Measurements from ENCODE around the gene KCTD12.

Gene KCTD12

GRCh38 chr13:76894401-76895110 is 8.4 kb upstream of the KCTD12 start:
- H3K36me3 ChIP-seq (replicated peaks; ENCODE audit: low read depth, low read length) = no peaks in the 10 kb centered on the region
- no peaks in the 10 kb centered on the region for H3K9me3 ChIP-seq (ENCODE audit: insufficient read depth, low read length)
- H3K4me1 ChIP-seq (ENCODE audit: low read length) = 0 out of 2 replicates have a peak, but pooled peaks cover 3% of the 10 kb centered on the region
- no peak overlapping the region for H3K9ac ChIP-seq (ENCODE audit: low read length)
- H3K79me2 ChIP-seq (ENCODE audit: low read length) = no peaks in the 10 kb centered on the region
- H3K4me2 ChIP-seq (ENCODE audit: low read length) = no peak overlapping the region
- TF ChIP-seq, protein P1, sequence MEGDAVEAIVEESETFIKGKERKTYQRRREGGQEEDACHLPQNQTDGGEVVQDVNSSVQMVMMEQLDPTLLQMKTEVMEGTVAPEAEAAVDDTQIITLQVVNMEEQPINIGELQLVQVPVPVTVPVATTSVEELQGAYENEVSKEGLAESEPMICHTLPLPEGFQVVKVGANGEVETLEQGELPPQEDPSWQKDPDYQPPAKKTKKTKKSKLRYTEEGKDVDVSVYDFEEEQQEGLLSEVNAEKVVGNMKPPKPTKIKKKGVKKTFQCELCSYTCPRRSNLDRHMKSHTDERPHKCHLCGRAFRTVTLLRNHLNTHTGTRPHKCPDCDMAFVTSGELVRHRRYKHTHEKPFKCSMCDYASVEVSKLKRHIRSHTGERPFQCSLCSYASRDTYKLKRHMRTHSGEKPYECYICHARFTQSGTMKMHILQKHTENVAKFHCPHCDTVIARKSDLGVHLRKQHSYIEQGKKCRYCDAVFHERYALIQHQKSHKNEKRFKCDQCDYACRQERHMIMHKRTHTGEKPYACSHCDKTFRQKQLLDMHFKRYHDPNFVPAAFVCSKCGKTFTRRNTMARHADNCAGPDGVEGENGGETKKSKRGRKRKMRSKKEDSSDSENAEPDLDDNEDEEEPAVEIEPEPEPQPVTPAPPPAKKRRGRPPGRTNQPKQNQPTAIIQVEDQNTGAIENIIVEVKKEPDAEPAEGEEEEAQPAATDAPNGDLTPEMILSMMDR (IDR thresholded peaks at IDR 0.05; ENCODE audit: low read depth, low read length) = no peak
- TF ChIP-seq EZH2phosphoT487 (IDR thresholded peaks at IDR 0.05; ENCODE audit: low read depth) = no peak
- no peaks in the 10 kb centered on the region for H4K20me1 ChIP-seq (ENCODE audit: insufficient read depth, low read length)
- H2AFZ ChIP-seq (ENCODE audit: low read depth, low read length) = no peak overlapping the region
- peaks cover 22% of the 10 kb centered on the region for H3K27me3 ChIP-seq (ENCODE audit: low read depth, low read length)
- H3K4me3 ChIP-seq (ENCODE audit: low read length) = no peak overlapping the region
- H3K27ac ChIP-seq (ENCODE audit: low read length) = no peak overlapping the region

DNA sequence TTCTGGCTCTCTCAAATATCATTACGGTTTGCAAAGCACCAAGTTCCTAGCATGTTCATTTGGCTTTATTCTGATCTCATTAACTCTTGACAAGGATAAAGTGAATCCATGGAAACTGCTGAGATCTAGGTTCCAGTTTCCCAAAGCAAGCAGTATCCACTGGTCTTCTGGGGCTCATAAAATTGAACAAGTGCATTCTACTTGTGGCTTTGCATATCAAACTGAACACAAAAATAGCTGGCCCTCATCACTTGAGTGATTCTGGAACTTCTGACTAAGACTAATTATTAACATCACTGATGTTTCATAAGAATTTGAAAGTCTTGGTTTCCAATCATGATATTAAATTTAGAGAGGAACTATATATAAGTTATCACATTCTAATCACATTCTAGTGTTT is 6.3 kb upstream of the KCTD12 start:
- Histone ChIP-seq H3K27ac (ENCODE audit: low read length) (no peak overlapping the region), H4K20me1 (ENCODE audit: insufficient read depth, low read length) (no peaks in the 10 kb centered on the region), H3K9ac (ENCODE audit: low read length) (no peak overlapping the region), H3K27me3 (ENCODE audit: low read depth, low read length) (peaks cover 22% of the 10 kb centered on the region), H2AFZ (ENCODE audit: low read depth, low read length) (no peak overlapping the region), H3K36me3 (replicated peaks; ENCODE audit: low read depth, low read length) (no peaks in the 10 kb centered on the region), H3K9me3 (ENCODE audit: insufficient read depth, low read length) (no peaks in the 10 kb centered on the region), H3K4me1 (ENCODE audit: low read length) (0 out of 2 replicates have a peak, but pooled peaks cover 3% of the 10 kb centered on the region), H3K4me2 (ENCODE audit: low read length) (no peak overlapping the region), H3K79me2 (ENCODE audit: low read length) (no peaks in the 10 kb centered on the region), H3K4me3 (ENCODE audit: low read length) (no peak overlapping the region)
- TF ChIP-seq, protein P1 (IDR thresholded peaks at IDR 0.05; ENCODE audit: low read depth, low read length) = no peak
- TF ChIP-seq EZH2phosphoT487 (IDR thresholded peaks at IDR 0.05; ENCODE audit: low read depth) = no peak

- Histone ChIP-seq H2AFZ (ENCODE audit: low read depth, low read length) (no peak overlapping the region), H3K27me3 (ENCODE audit: low read depth, low read length) (peaks cover 22% of the 10 kb centered on the region), H3K27ac (ENCODE audit: low read length) (no peak overlapping the region), H4K20me1 (ENCODE audit: insufficient read depth, low read length) (no peaks in the 10 kb centered on the region), H3K4me3 (ENCODE audit: low read length) (no peak overlapping the region), H3K9ac (ENCODE audit: low read length) (no peak overlapping the region), H3K79me2 (ENCODE audit: low read length) (no peaks in the 10 kb centered on the region), H3K4me1 (ENCODE audit: low read length) (0 out of 2 replicates have a peak, but pooled peaks cover 3% of the 10 kb centered on the region), H3K36me3 (replicated peaks; ENCODE audit: low read depth, low read length) (no peaks in the 10 kb centered on the region), H3K4me2 (ENCODE audit: low read length) (no peak overlapping the region), H3K9me3 (ENCODE audit: insufficient read depth, low read length) (no peaks in the 10 kb centered on the region)
- TF ChIP-seq, protein P1 (IDR thresholded peaks at IDR 0.05; ENCODE audit: low read depth, low read length) = no peak
Observed at GRCh38 chr13:76890021-76890420, 3.8 kb upstream of the KCTD12 start.

GRCh38 chr13:76889254-76889653 is 3.0 kb upstream of the KCTD12 start:
- no peak overlapping the region for H3K4me3 ChIP-seq (ENCODE audit: low read length)
- no peak overlapping the region for H3K27ac ChIP-seq (ENCODE audit: low read length)
- TF ChIP-seq, protein P1 (IDR thresholded peaks at IDR 0.05; ENCODE audit: low read depth, low read length) = no peak
- no peak for TF ChIP-seq EZH2phosphoT487 (IDR thresholded peaks at IDR 0.05; ENCODE audit: low read depth)
- no peak overlapping the region for H2AFZ ChIP-seq (ENCODE audit: low read depth, low read length)
- peaks cover 6% of the 10 kb centered on the region for H3K4me1 ChIP-seq (ENCODE audit: low read length)
- no peaks in the 10 kb centered on the region for H3K36me3 ChIP-seq (replicated peaks; ENCODE audit: low read depth, low read length)
- H4K20me1 ChIP-seq (ENCODE audit: insufficient read depth, low read length) = no peaks in the 10 kb centered on the region
- H3K9ac ChIP-seq (ENCODE audit: low read length) = no peak overlapping the region
- H3K79me2 ChIP-seq (ENCODE audit: low read length) = peaks cover 4% of the 10 kb centered on the region
- H3K4me2 ChIP-seq (ENCODE audit: low read length) = no peak overlapping the region
- H3K9me3 ChIP-seq (ENCODE audit: insufficient read depth, low read length) = no peaks in the 10 kb centered on the region
- peaks cover 22% of the 10 kb centered on the region for H3K27me3 ChIP-seq (ENCODE audit: low read depth, low read length)
